Stimulated activated CD4-positive, alpha-beta T cell treated with anti-CD3 and anti-CD28 coated beads, Interleukin-2, amount 100 ng/mL, for 4 hours (primary cell): Measurements from ENCODE around the gene PRKCZ.
A peak's percentile ranks its signal among the peaks of the same experiment; 100 is the strongest.

Experiments
- DNase-seq: peaks from one replicate; pipeline ENCODE4 v3.0.0-alpha.2; 2020; ENCODE audit warnings: low read depth

Gene PRKCZ

GRCh38 chr1:2049718-2050431, at the start of gene PRKCZ:
Gene PRKCZ (plus strand): TSS chr1:2050411. CDS start chr1:2050631, 220 bp downstream.
- DNase-seq = peak; percentile 91

GRCh38 chr1:2000432-2000831, 49.8 kb upstream of the PRKCZ start:
- no peak for DNase-seq

- no peak for DNase-seq
These were observed 49.4 kb upstream of the PRKCZ start for GRCh38 chr1:2000850-2001249.

GRCh38 chr1:2001773-2002411, 48.3 kb upstream of the PRKCZ start:
- DNase-seq = no peak

- DNase-seq = no peak
These were observed 46.6 kb upstream of the PRKCZ start, which contains the start of gene CFAP74 for GRCh38 chr1:2003541-2004131. Gene CFAP74 (minus strand): TSS chr1:2003786. CDS start chr1:1990956, 12,830 bp downstream.

- no peak for DNase-seq
These were observed 45.4 kb upstream of the PRKCZ start for GRCh38 chr1:2004856-2005255.

- no peak for DNase-seq
These were observed 40.8 kb upstream of the PRKCZ start for GRCh38 chr1:2009101-2010053.

GRCh38 chr1:2014181-2014580, 36.0 kb upstream of the PRKCZ start:
- no peak for DNase-seq

GRCh38 chr1:2014741-2015735, 35.2 kb upstream of the PRKCZ start:
- no peak for DNase-seq

GRCh38 chr1:2016123-2016522, 34.1 kb upstream of the PRKCZ start:
- DNase-seq = no peak

GRCh38 chr1:2018217-2019171, 31.7 kb upstream of the PRKCZ start:
- no peak for DNase-seq

- no peak for DNase-seq
These were observed 31.1 kb upstream of the PRKCZ start, which contains the start of gene GABRD for GRCh38 chr1:2019172-2019543. Gene GABRD (plus strand): TSS chr1:2019345. CDS start chr1:2019424, 79 bp downstream.

- DNase-seq = no peak
These were observed 30.5 kb upstream of the PRKCZ start for GRCh38 chr1:2019571-2020309.

GRCh38 chr1:2020310-2020655, 29.9 kb upstream of the PRKCZ start:
- DNase-seq = no peak

GRCh38 chr1:2021550-2021949, 28.7 kb upstream of the PRKCZ start:
- no peak for DNase-seq

GRCh38 chr1:2022063-2022770, 28.0 kb upstream of the PRKCZ start:
- DNase-seq = no peak

GRCh38 chr1:2023187-2023586, 27.0 kb upstream of the PRKCZ start:
- DNase-seq = no peak

- no peak for DNase-seq
These were observed 25.8 kb upstream of the PRKCZ start for GRCh38 chr1:2024451-2024850.
